ENCODE results near the gene PCSK1. TPM values are rescaled to one million over a fixed set of nuclear protein-coding genes. Genes with fewer than 3 reads are reported as not detected.
"Not testable (repeated sequence)": the region's sequence is repeated elsewhere in the genome, so short reads cannot be mapped to it uniquely, and the experiment has no call there.

The PCSK1 gene
- total RNA-seq, 1 donor from 2014 or later, result 0.38 TPM

GRCh38 chr5:96402500-96402899 lies 30.5 kb downstream of the PCSK1 start:
- Histone ChIP-seq H3K4me3 (no peak overlapping the region), H3K9me3 (replicated peaks) (no peaks in the 10 kb centered on the region), H3K4me1 (no peaks in the 10 kb centered on the region), H3K27ac (replicated peaks) (no peak overlapping the region), H3K27me3 (ENCODE audit: low read depth) (no peaks in the 10 kb centered on the region), H3K36me3 (no peaks in the 10 kb centered on the region)
- intact Hi-C loops (cut with micrococcal nuclease), result no loop called here
- DNase-seq, result no peak
- TF ChIP-seq CTCF (IDR thresholded peaks at IDR 0.05; ENCODE audit: borderline replicate concordance), result no peak

GRCh38 chr5:96396878-96397277 lies 36.2 kb downstream of the PCSK1 start:
- intact Hi-C loops (cut with micrococcal nuclease), result no loop called here
- no peaks in the 10 kb centered on the region for H3K4me1 ChIP-seq
- no peak for DNase-seq
- no peak overlapping the region for H3K4me3 ChIP-seq
- no peaks in the 10 kb centered on the region for H3K9me3 ChIP-seq (replicated peaks)
- TF ChIP-seq CTCF (IDR thresholded peaks at IDR 0.05; ENCODE audit: borderline replicate concordance), result no peak
- H3K27me3 ChIP-seq (ENCODE audit: low read depth), result no peaks in the 10 kb centered on the region
- H3K36me3 ChIP-seq, result no peaks in the 10 kb centered on the region
- H3K27ac ChIP-seq (replicated peaks), result no peak overlapping the region

GRCh38 chr5:96395295-96395694 lies 37.8 kb downstream of the PCSK1 start:
- DNase-seq; H3K4me3 ChIP-seq; H3K9me3 ChIP-seq (replicated peaks); H3K27me3 ChIP-seq (ENCODE audit: low read depth); H3K27ac ChIP-seq (replicated peaks); H3K36me3 ChIP-seq; H3K4me1 ChIP-seq; intact Hi-C loops (cut with micrococcal nuclease): not testable (repeated sequence)

GRCh38 chr5:96391921-96392320 lies 41.1 kb downstream of the PCSK1 start:
- H3K27ac ChIP-seq (replicated peaks), result no peak overlapping the region
- H3K4me3 ChIP-seq, result no peak overlapping the region
- DNase-seq, result no peak
- no peaks in the 10 kb centered on the region for H3K27me3 ChIP-seq (ENCODE audit: low read depth)
- H3K4me1 ChIP-seq, result no peaks in the 10 kb centered on the region
- H3K9me3 ChIP-seq (replicated peaks), result no peaks in the 10 kb centered on the region
- H3K36me3 ChIP-seq, result no peaks in the 10 kb centered on the region
- intact Hi-C loops (cut with micrococcal nuclease), result no loop called here
- TF ChIP-seq CTCF (IDR thresholded peaks at IDR 0.05; ENCODE audit: borderline replicate concordance), result no peak

GRCh38 chr5:96388176-96388575 lies 44.9 kb downstream of the PCSK1 start:
- intact Hi-C loops (cut with micrococcal nuclease), result no loop called here
- H3K4me3 ChIP-seq, result no peak overlapping the region
- no peaks in the 10 kb centered on the region for H3K36me3 ChIP-seq
- H3K27ac ChIP-seq (replicated peaks), result no peak overlapping the region
- no peaks in the 10 kb centered on the region for H3K9me3 ChIP-seq (replicated peaks)
- no peak for TF ChIP-seq CTCF (IDR thresholded peaks at IDR 0.05; ENCODE audit: borderline replicate concordance)
- peaks cover 23% of the 10 kb centered on the region for H3K4me1 ChIP-seq
- no peak for DNase-seq
- H3K27me3 ChIP-seq (ENCODE audit: low read depth), result no peaks in the 10 kb centered on the region

GRCh38 chr5:96387616-96388015 lies 45.4 kb downstream of the PCSK1 start:
- intact Hi-C loops (cut with micrococcal nuclease), result no loop called here
- no peaks in the 10 kb centered on the region for H3K27me3 ChIP-seq (ENCODE audit: low read depth)
- DNase-seq, result no peak
- no peak for TF ChIP-seq CTCF (IDR thresholded peaks at IDR 0.05; ENCODE audit: borderline replicate concordance)
- H3K27ac ChIP-seq (replicated peaks), result no peak overlapping the region
- no peaks in the 10 kb centered on the region for H3K36me3 ChIP-seq
- no peaks in the 10 kb centered on the region for H3K9me3 ChIP-seq (replicated peaks)
- H3K4me3 ChIP-seq, result no peak overlapping the region
- H3K4me1 ChIP-seq, result peaks cover 26% of the 10 kb centered on the region

All from left ventricle myocardium inferior (tissue), 1 donor.